Activated T-helper 2 cell treated with anti-CD3 and anti-CD28 coated beads, Interferon-gamma antibody, Interleukin-2, Interleukin-4, amounts not matched to agents 10 μg/mL and 5 μg/mL and 100 μg/mL, durations not matched to agents 14 hours and 24 hours and 36 hours (primary cell): ENCODE data around the gene LRRC23. TPM values are rescaled to one million over a fixed set of nuclear protein-coding genes. Genes with fewer than 3 reads are reported as not detected.
"Not testable (repeated sequence)": the region's sequence is repeated elsewhere in the genome, so short reads cannot be mapped to it uniquely, and the experiment has no call there.

Experiments
- DNase-seq: peaks from one replicate; pipeline ENCODE4 v3.0.0; 2021; ENCODE audit warnings: low spot score
- H3K27ac Mint-ChIP-seq: one replicate; pipeline ENCODE4 v1.8.0; 2021; ENCODE audit warnings: mixed read lengths
- H3K27me3 Mint-ChIP-seq: one replicate; pipeline ENCODE4 v1.8.0; 2021; ENCODE audit warnings: low read depth, mixed read lengths
- H3K36me3 Mint-ChIP-seq: one replicate; pipeline ENCODE4 v1.8.0; 2021; ENCODE audit warnings: low read depth, mixed read lengths
- H3K4me1 Mint-ChIP-seq: one replicate; pipeline ENCODE4 v1.8.0; 2021; ENCODE audit warnings: low read depth, mixed read lengths
- H3K4me3 Mint-ChIP-seq: one replicate; pipeline ENCODE4 v1.8.0; 2021; ENCODE audit warnings: low read depth, mild to moderate bottlenecking, moderate library complexity, mixed read lengths
- H3K9me3 Mint-ChIP-seq: one replicate; pipeline ENCODE4 v1.8.0; 2021; ENCODE audit warnings: mixed read lengths
- intact Hi-C: fragments of 100-400 bp; cut with micrococcal nuclease; formaldehyde crosslinking; loops from one replicate; pipeline ENCODE4 v1.15.1; 2023
- total RNA-seq: library from RNA; stranded (reverse); gene quantifications from 2 replicates; pipeline ENCODE4 v1.2.3, GENCODE V29; 2022

The LRRC23 gene
- total RNA-seq: 4.7 and 6.6 TPM in 2 replicates

- Mint-ChIP-seq H3K36me3 (no peaks in the 10 kb centered on the region), H3K27ac (no peak within 1 kb of the TSS), H3K4me3 (no peak within 1 kb of the TSS), H3K27me3 (no peaks in the 10 kb centered on the region), H3K4me1 (peaks cover 6% of the 10 kb centered on the region), H3K9me3 (no peaks in the 10 kb centered on the region)
- DNase-seq: peak; percentile 97
- intact Hi-C loops: loop anchor here (1.0 kb wide), 3 partner anchors 10 to 31 kb away; partner anchors contain the start of genes ENO2 and SPSB2
Observed at GRCh38 chr12:6904280-6905276, at the start of gene LRRC23. Gene LRRC23 (plus strand): TSS chr12:6904822. CDS start chr12:6905634, 812 bp downstream.

GRCh38 chr12:6855322-6855721, 49.3 kb upstream of the LRRC23 start:
- DNase-seq: no peak
- intact Hi-C loops: no loop called here
- Mint-ChIP-seq H3K36me3 (peaks cover 45% of the 10 kb centered on the region), H3K9me3 (no peaks in the 10 kb centered on the region), H3K4me3 (no peak overlapping the region), H3K27ac (no peak overlapping the region), H3K27me3 (no peaks in the 10 kb centered on the region), H3K4me1 (peaks cover 17% of the 10 kb centered on the region)

- Mint-ChIP-seq H3K36me3 (peaks cover 60% of the 10 kb centered on the region), H3K27ac (no peak overlapping the region), H3K9me3 (no peaks in the 10 kb centered on the region), H3K27me3 (no peaks in the 10 kb centered on the region), H3K4me1 (peaks cover 4% of the 10 kb centered on the region), H3K4me3 (no peak overlapping the region)
- no peak for DNase-seq
- intact Hi-C loops: no loop called here
Observed at GRCh38 chr12:6858799-6859198, 45.8 kb upstream of the LRRC23 start.

- Mint-ChIP-seq H3K36me3 (peaks cover 69% of the 10 kb centered on the region), H3K4me3 (no peak overlapping the region)
- intact Hi-C loops: no loop called here
Observed at GRCh38 chr12:6860116-6860515, 44.5 kb upstream of the LRRC23 start.

GRCh38 chr12:6860942-6861341, 43.7 kb upstream of the LRRC23 start:
- no peaks in the 10 kb centered on the region for H3K4me1 Mint-ChIP-seq
- H3K27ac Mint-ChIP-seq: no peak overlapping the region
- H3K9me3 Mint-ChIP-seq: no peaks in the 10 kb centered on the region
- H3K36me3 Mint-ChIP-seq: peaks cover 70% of the 10 kb centered on the region
- intact Hi-C loops: no loop called here
- no peaks in the 10 kb centered on the region for H3K27me3 Mint-ChIP-seq
- no peak overlapping the region for H3K4me3 Mint-ChIP-seq
- DNase-seq: no peak

More at GRCh38 chr12:6860116-6860515, 44.5 kb upstream of the LRRC23 start:
- Mint-ChIP-seq H3K4me1 (no peaks in the 10 kb centered on the region), H3K27ac (no peak overlapping the region), H3K9me3 (no peaks in the 10 kb centered on the region), H3K27me3 (no peaks in the 10 kb centered on the region)
- DNase-seq: no peak

GRCh38 chr12:6861391-6861790, 43.2 kb upstream of the LRRC23 start:
- no peak overlapping the region for H3K4me3 Mint-ChIP-seq
- H3K36me3 Mint-ChIP-seq: peaks cover 70% of the 10 kb centered on the region
- intact Hi-C loops: no loop called here
- H3K9me3 Mint-ChIP-seq: no peaks in the 10 kb centered on the region
- no peaks in the 10 kb centered on the region for H3K27me3 Mint-ChIP-seq
- H3K4me1 Mint-ChIP-seq: peaks cover under 1% of the 10 kb centered on the region
- H3K27ac Mint-ChIP-seq: no peak overlapping the region
- DNase-seq: no peak

- H3K27ac Mint-ChIP-seq: no peak overlapping the region
- DNase-seq: no peak
- peaks cover 66% of the 10 kb centered on the region for H3K36me3 Mint-ChIP-seq
- no peaks in the 10 kb centered on the region for H3K9me3 Mint-ChIP-seq
- intact Hi-C loops: no loop called here
- no peaks in the 10 kb centered on the region for H3K27me3 Mint-ChIP-seq
- peaks cover 6% of the 10 kb centered on the region for H3K4me1 Mint-ChIP-seq
- no peak overlapping the region for H3K4me3 Mint-ChIP-seq
Observed at GRCh38 chr12:6863033-6863432, 41.6 kb upstream of the LRRC23 start.

GRCh38 chr12:6863586-6864321, 40.9 kb upstream of the LRRC23 start:
- intact Hi-C loops: no loop called here
- no peak overlapping the region for H3K27ac Mint-ChIP-seq
- H3K9me3 Mint-ChIP-seq: no peaks in the 10 kb centered on the region
- DNase-seq: no peak
- peaks cover 10% of the 10 kb centered on the region for H3K4me1 Mint-ChIP-seq
- H3K36me3 Mint-ChIP-seq: peaks cover 69% of the 10 kb centered on the region
- no peaks in the 10 kb centered on the region for H3K27me3 Mint-ChIP-seq
- H3K4me3 Mint-ChIP-seq: no peak overlapping the region

GRCh38 chr12:6865307-6865706, 39.3 kb upstream of the LRRC23 start:
- H3K36me3 Mint-ChIP-seq: peaks cover 80% of the 10 kb centered on the region
- not testable (repeated sequence) for H3K27ac Mint-ChIP-seq

GRCh38 chr12:6866163-6866919, 38.3 kb upstream of the LRRC23 start:
- H3K4me1 Mint-ChIP-seq: peaks cover 36% of the 10 kb centered on the region
- peaks cover 80% of the 10 kb centered on the region for H3K36me3 Mint-ChIP-seq

More at GRCh38 chr12:6865307-6865706, 39.3 kb upstream of the LRRC23 start:
- H3K27me3 Mint-ChIP-seq, H3K4me3 Mint-ChIP-seq, intact Hi-C loops, DNase-seq, H3K9me3 Mint-ChIP-seq: not testable (repeated sequence)
- peaks cover 26% of the 10 kb centered on the region for H3K4me1 Mint-ChIP-seq

GRCh38 chr12:6866920-6867412, 37.7 kb upstream of the LRRC23 start:
- H3K9me3 Mint-ChIP-seq: no peaks in the 10 kb centered on the region
- DNase-seq: no peak
- H3K27me3 Mint-ChIP-seq: no peaks in the 10 kb centered on the region
- peaks cover 81% of the 10 kb centered on the region for H3K36me3 Mint-ChIP-seq
- intact Hi-C loops: loop anchor here (1.0 kb wide), 1 partner anchor 15 kb away; the partner anchor contains the start of gene USP5
- H3K4me3 Mint-ChIP-seq: peak overlapping the region; percentile 95
- H3K4me1 Mint-ChIP-seq: peaks cover 41% of the 10 kb centered on the region
- H3K27ac Mint-ChIP-seq: peak overlapping the region; percentile 97

More at GRCh38 chr12:6866163-6866919, 38.3 kb upstream of the LRRC23 start:
- no peak for DNase-seq
- peak overlapping the region; percentile 95 for H3K4me3 Mint-ChIP-seq
- no peaks in the 10 kb centered on the region for H3K27me3 Mint-ChIP-seq
- no peaks in the 10 kb centered on the region for H3K9me3 Mint-ChIP-seq
- H3K27ac Mint-ChIP-seq: no peak overlapping the region
- intact Hi-C loops: no loop called here
